GM19023 (cell line): Measurements from ENCODE around the gene SGO2.
"Not testable (repeated sequence)": the region's sequence is repeated elsewhere in the genome, so short reads cannot be mapped to it uniquely, and the experiment has no call there.

Experiments used
- ATAC-seq: cut with Tn5 transposase; IDR thresholded peaks from one replicate; pipeline ENCODE4 v1.9.1; 2021; ENCODE audit warnings: mild to moderate bottlenecking, moderate library complexity; ENCODE audit not compliant: unreplicated experiment

SGO2 gene

GRCh38 chr2:200593905-200594304 is 67.9 kb downstream of the SGO2 start:
- ATAC-seq: no peak

GRCh38 chr2:200595913-200596312 is 69.9 kb downstream of the SGO2 start:
- no peak for ATAC-seq

GRCh38 chr2:200596774-200597570 is 71.0 kb downstream of the SGO2 start:
- ATAC-seq: no peak

- ATAC-seq: no peak
Measured at GRCh38 chr2:200599206-200599605, 73.2 kb downstream of the SGO2 start.

- ATAC-seq: no peak
Measured at GRCh38 chr2:200600549-200601225, 74.7 kb downstream of the SGO2 start.

GRCh38 chr2:200602584-200602983 is 76.6 kb downstream of the SGO2 start:
- ATAC-seq: no peak

- ATAC-seq: no peak
Measured at GRCh38 chr2:200603972-200604371, 78.0 kb downstream of the SGO2 start.

- no peak for ATAC-seq
Measured at GRCh38 chr2:200604571-200605255, 78.7 kb downstream of the SGO2 start.

- ATAC-seq: no peak
Measured at GRCh38 chr2:200608341-200609027, 82.5 kb downstream of the SGO2 start.

- ATAC-seq: no peak
Measured at GRCh38 chr2:200609028-200609614, 83.1 kb downstream of the SGO2 start.

GRCh38 chr2:200610217-200610616 is 84.2 kb downstream of the SGO2 start:
- ATAC-seq: not testable (repeated sequence)

- ATAC-seq: no peak
Measured at GRCh38 chr2:200613692-200614091, 87.7 kb downstream of the SGO2 start.

- no peak for ATAC-seq
Measured at GRCh38 chr2:200614249-200614648, 88.2 kb downstream of the SGO2 start.

- no peak for ATAC-seq
Measured at GRCh38 chr2:200615247-200615646, 89.2 kb downstream of the SGO2 start.

GRCh38 chr2:200616193-200616592 is 90.2 kb downstream of the SGO2 start:
- no peak for ATAC-seq

- ATAC-seq: no peak
Measured at GRCh38 chr2:200616656-200617055, 90.6 kb downstream of the SGO2 start.

- no peak for ATAC-seq
Measured at GRCh38 chr2:200617156-200618053, 91.4 kb downstream of the SGO2 start.

- ATAC-seq: no peak
Measured at GRCh38 chr2:200618054-200618419, 92.0 kb downstream of the SGO2 start.

- no peak for ATAC-seq
Measured at GRCh38 chr2:200618590-200619021, 92.6 kb downstream of the SGO2 start.

- no peak for ATAC-seq
Measured at GRCh38 chr2:200619279-200619678, 93.3 kb downstream of the SGO2 start.
